Activated CD8-positive, alpha-beta T cell treated with anti-CD3 and anti-CD28 coated beads for 36 hours (primary cell): ENCODE results near the gene NT5DC1. TPM values are rescaled to one million over a fixed set of nuclear protein-coding genes. Genes with fewer than 3 reads are reported as not detected.
A peak's percentile ranks its signal among the peaks of the same experiment; 100 is the strongest.

Experiments
- ATAC-seq: fragments of 200-7000 bp; cut with Tn5 transposase; one replicate; pipeline ENCODE4 v1.10.0; 2021; ENCODE audit warnings: mild to moderate bottlenecking, moderate library complexity
- CTCF ChIA-PET: fragments of 350-600 bp; sonication (Branson Sonifier 250); formaldehyde crosslinking; loops from one replicate; lab custom pipeline; 2021; ENCODE audit warnings: antibody characterized with exemption; lab: Charles Lee
- POLR2A ChIA-PET: fragments of 350-600 bp; sonication (Branson Sonifier 250); formaldehyde crosslinking; loops from one replicate; lab custom pipeline; 2021; ENCODE audit warnings: antibody characterized with exemption; lab: Charles Lee
- DNase-seq: peaks from one replicate; pipeline ENCODE4 v3.0.0-alpha.2; 2020
- H3K27ac Mint-ChIP-seq: one replicate; pipeline ENCODE4 v1.8.0; 2021; ENCODE audit warnings: mild to moderate bottlenecking, mixed read lengths
- H3K27me3 Mint-ChIP-seq: one replicate; pipeline ENCODE4 v1.8.0; 2021; ENCODE audit warnings: mixed read lengths
- H3K36me3 Mint-ChIP-seq: one replicate; pipeline ENCODE4 v1.8.0; 2021; ENCODE audit warnings: low read depth, mixed read lengths
- H3K4me1 Mint-ChIP-seq: one replicate; pipeline ENCODE4 v1.8.0; 2021; ENCODE audit warnings: low read depth, mixed read lengths
- H3K4me3 Mint-ChIP-seq: one replicate; pipeline ENCODE4 v1.8.0; 2021; ENCODE audit warnings: mild to moderate bottlenecking, moderate library complexity, mixed read lengths
- H3K9me3 Mint-ChIP-seq: one replicate; pipeline ENCODE4 v1.8.0; 2021; ENCODE audit warnings: mixed read lengths
- CTCF ChIP-seq: fragments of 200-600 bp; IDR thresholded peaks from one replicate; pipeline ENCODE4 v1.8.0; 2022; ENCODE audit warnings: antibody characterized with exemption, mild to moderate bottlenecking
- intact Hi-C: fragments of 100-400 bp; cut with micrococcal nuclease; formaldehyde crosslinking; loops from one replicate; pipeline ENCODE4 v1.10.0; 2022
- total RNA-seq, 2 experiments: library from RNA; stranded (reverse); gene quantifications; one replicate each; pipeline ENCODE4 v1.2.3, GENCODE V29; 2021

NT5DC1 gene
- total RNA-seq, 2 experiments from 2014 or later, result 47.8 to 53.3 TPM

GRCh38 chr6:116279232-116280160, 178.8 kb downstream of the NT5DC1 start, which contains the start of gene TSPYL1:
Gene TSPYL1, minus strand, starts transcription at chr6:116279930. Its CDS starts 100 bp downstream, at chr6:116279830.
- no peak for TF ChIP-seq CTCF
- Mint-ChIP-seq H3K4me1 (peaks cover 32% of the 10 kb centered on the region), H3K9me3 (no peaks in the 10 kb centered on the region), H3K36me3 (peaks cover 40% of the 10 kb centered on the region), H3K27ac (peak within 1 kb of the TSS; percentile 99), H3K4me3 (peak within 1 kb of the TSS; percentile 96), H3K27me3 (no peaks in the 10 kb centered on the region)
- DNase-seq, result peak; percentile 97
- CTCF ChIA-PET, result interaction anchor here (0.9 to 3.7 kb wide), 8 partner anchors 9 to 282 kb away, joined by 3 to 26 read pairs (median 6); no protein-coding TSS in a partner anchor
- POLR2A ChIA-PET, result interaction anchor here (0.6 to 1.8 kb wide), 12 partner anchors 9 to 274 kb away, joined by 3 to 7 read pairs (median 4); partner anchors contain the start of genes CALHM4 and TSPYL4
- ATAC-seq, result peak; percentile 92
- intact Hi-C loops, result loop anchor here (5.0 to 10.0 kb wide), 3 partner anchors 88 to 285 kb away; partner anchors contain the start of gene CALHM6

DNA sequence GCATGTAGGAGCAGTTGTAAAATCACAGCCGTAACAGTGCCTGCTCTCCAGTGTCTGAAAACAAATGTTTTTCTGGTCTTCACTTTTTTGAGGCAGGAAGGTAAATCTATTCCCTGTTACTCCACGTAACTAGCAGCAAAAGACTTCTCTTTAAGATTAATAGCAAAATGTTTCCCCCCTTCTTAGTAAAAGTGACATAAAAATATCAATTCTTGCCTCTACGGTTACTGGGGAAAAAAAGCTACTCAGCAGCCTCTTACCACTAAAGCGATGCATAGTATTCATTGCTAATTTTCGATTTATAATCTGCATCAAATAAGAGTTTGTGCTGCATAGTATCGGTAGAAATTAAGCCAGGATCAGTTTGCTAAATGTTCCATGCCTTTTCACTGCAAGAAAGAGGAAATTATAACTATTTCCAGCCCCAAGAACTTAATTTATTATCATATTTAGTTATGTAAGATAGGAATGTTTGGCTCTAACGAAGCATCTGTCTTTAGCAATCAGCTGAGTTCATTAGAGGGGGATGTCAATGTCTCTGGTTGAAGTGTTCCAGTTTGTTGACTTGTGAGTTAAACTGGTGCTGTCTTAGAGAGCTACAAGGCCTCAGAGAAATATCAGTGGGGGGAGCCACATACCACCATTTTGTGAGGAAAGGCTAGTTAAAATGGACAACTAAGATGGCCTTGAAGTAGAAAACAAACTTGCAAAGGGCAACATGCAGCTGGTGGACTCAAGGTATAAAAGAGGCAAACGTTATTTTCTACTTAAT, 179.7 kb downstream of the NT5DC1 start:
- Mint-ChIP-seq H3K9me3 (no peaks in the 10 kb centered on the region), H3K27me3 (no peaks in the 10 kb centered on the region), H3K27ac (peak overlapping the region; percentile 99), H3K4me3 (peak overlapping the region; percentile 96), H3K4me1 (peaks cover 26% of the 10 kb centered on the region), H3K36me3 (peaks cover 34% of the 10 kb centered on the region)
- DNase-seq, result no peak
- TF ChIP-seq CTCF, result no peak
- ChIA-PET POLR2A (interaction anchor here (0.6 to 1.8 kb wide), 9 partner anchors 8 to 218 kb away, joined by 3 to 7 read pairs (median 4); partner anchors contain the start of gene TSPYL4), CTCF (interaction anchor here (0.6 to 3.7 kb wide), 10 partner anchors 8 to 281 kb away, joined by 3 to 26 read pairs (median 4); no protein-coding TSS in a partner anchor)
- intact Hi-C loops, result loop anchor here (10.0 kb wide), 1 partner anchor 284 kb away; no protein-coding TSS in a partner anchor
- no peak for ATAC-seq

- H3K4me1 Mint-ChIP-seq, result peaks cover 20% of the 10 kb centered on the region
- CTCF ChIA-PET, result interaction anchor here (0.6 to 2.7 kb wide), 5 partner anchors 8 to 280 kb away, joined by 3 to 15 read pairs (median 4); no protein-coding TSS in a partner anchor
- H3K36me3 Mint-ChIP-seq, result peaks cover 31% of the 10 kb centered on the region
- intact Hi-C loops, result loop anchor here (10.0 kb wide), 1 partner anchor 284 kb away; no protein-coding TSS in a partner anchor
- H3K4me3 Mint-ChIP-seq, result peak overlapping the region; percentile 96
- no peaks in the 10 kb centered on the region for H3K27me3 Mint-ChIP-seq
- DNase-seq (no peak), ATAC-seq (no peak)
- H3K27ac Mint-ChIP-seq, result peak overlapping the region; percentile 99
- no peaks in the 10 kb centered on the region for H3K9me3 Mint-ChIP-seq
- POLR2A ChIA-PET, result no interaction called here
- TF ChIP-seq CTCF, result no peak
Measured at GRCh38 chr6:116280933-116281316, 180.3 kb downstream of the NT5DC1 start.

DNA sequence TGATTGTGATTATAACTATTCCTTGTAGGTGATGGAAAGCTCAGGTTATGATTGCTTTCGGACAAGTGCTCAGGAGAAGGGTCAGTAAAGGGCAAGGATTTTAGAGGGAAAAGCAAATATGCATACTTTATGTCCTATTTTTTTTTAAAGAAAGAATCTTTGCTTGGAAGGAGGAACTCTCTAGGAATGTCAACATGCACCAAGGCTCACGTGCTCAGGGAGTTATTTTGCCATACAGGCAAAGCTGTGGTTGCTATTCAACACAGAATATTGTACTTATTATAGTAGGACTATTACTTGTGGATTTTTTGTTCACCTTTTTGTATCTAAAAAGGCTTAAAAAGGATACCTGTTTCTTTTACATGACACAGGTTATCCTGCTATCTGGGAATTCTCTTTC, 182.0 kb downstream of the NT5DC1 start:
- Mint-ChIP-seq H3K36me3 (peaks cover 17% of the 10 kb centered on the region), H3K27me3 (no peaks in the 10 kb centered on the region), H3K4me3 (no peak overlapping the region), H3K27ac (no peak overlapping the region), H3K4me1 (peaks cover 13% of the 10 kb centered on the region), H3K9me3 (no peaks in the 10 kb centered on the region)
- DNase-seq (no peak), ATAC-seq (no peak)
- ChIA-PET POLR2A (no interaction called here), CTCF (no interaction called here)
- no peak for TF ChIP-seq CTCF
- intact Hi-C loops, result loop anchor here (10.0 kb wide), 1 partner anchor 282 kb away; no protein-coding TSS in a partner anchor
